ENCODE data around the gene SLK.

SLK gene

GRCh38 chr10:103991393-103992128 is 24.6 kb downstream of the SLK start:
- no peak for DNase-seq

- DNase-seq: no peak
These were observed 28.2 kb downstream of the SLK start for GRCh38 chr10:103995134-103995533.

GRCh38 chr10:103998805-103999204 is 31.9 kb downstream of the SLK start:
- no peak for DNase-seq

- no peak for DNase-seq
These were observed 36.0 kb downstream of the SLK start for GRCh38 chr10:104002911-104003310.

- no peak for DNase-seq
These were observed 38.4 kb downstream of the SLK start for GRCh38 chr10:104005172-104005863.

GRCh38 chr10:104011904-104012303 is 45.0 kb downstream of the SLK start:
- no peak for DNase-seq

- no peak for DNase-seq
These were observed 46.5 kb downstream of the SLK start for GRCh38 chr10:104013489-104013888.

- DNase-seq: no peak
These were observed 47.2 kb downstream of the SLK start for GRCh38 chr10:104014176-104014575.

- DNase-seq: no peak
These were observed 49.7 kb downstream of the SLK start for GRCh38 chr10:104016661-104017060.

- DNase-seq: no peak
These were observed 51.5 kb downstream of the SLK start for GRCh38 chr10:104018471-104018870.

GRCh38 chr10:104020020-104020419 is 53.1 kb downstream of the SLK start:
- DNase-seq: no peak

- DNase-seq: no peak
These were observed 54.3 kb downstream of the SLK start for GRCh38 chr10:104021246-104021645.

- DNase-seq: no peak
These were observed 55.1 kb downstream of the SLK start for GRCh38 chr10:104022026-104022425.

GRCh38 chr10:104025524-104025923 is 58.6 kb downstream of the SLK start:
- no peak for DNase-seq

GRCh38 chr10:104026762-104027161 is 59.8 kb downstream of the SLK start:
- no peak for DNase-seq

- no peak for DNase-seq
These were observed 61.2 kb downstream of the SLK start for GRCh38 chr10:104028146-104028545.

- DNase-seq: no peak
These were observed 62.0 kb downstream of the SLK start for GRCh38 chr10:104028823-104029520.

GRCh38 chr10:104029521-104029860 is 62.6 kb downstream of the SLK start:
- DNase-seq: no peak

GRCh38 chr10:104031631-104032030 is 64.7 kb downstream of the SLK start:
- no peak for DNase-seq

GRCh38 chr10:104032144-104032775 is 65.3 kb downstream of the SLK start:
- DNase-seq: no peak

- DNase-seq: no peak
These were observed 66.5 kb downstream of the SLK start for GRCh38 chr10:104033401-104033930.

GRCh38 chr10:104033966-104034365 is 67.0 kb downstream of the SLK start:
- no peak for DNase-seq

All from activated gamma-delta T cell treated with Interleukin-2 at 50 U/mL for 16 hours (primary cell).